Measurements from ENCODE around the gene NTNG1. TPM values are rescaled to one million over a fixed set of nuclear protein-coding genes. Genes with fewer than 3 reads are reported as not detected.

The NTNG1 gene
- total RNA-seq, 1 donor from 2014 or later: 0.83 TPM

- H3K36me3 Mint-ChIP-seq: no peaks in the 10 kb centered on the region
- TF ChIP-seq, protein P1, sequence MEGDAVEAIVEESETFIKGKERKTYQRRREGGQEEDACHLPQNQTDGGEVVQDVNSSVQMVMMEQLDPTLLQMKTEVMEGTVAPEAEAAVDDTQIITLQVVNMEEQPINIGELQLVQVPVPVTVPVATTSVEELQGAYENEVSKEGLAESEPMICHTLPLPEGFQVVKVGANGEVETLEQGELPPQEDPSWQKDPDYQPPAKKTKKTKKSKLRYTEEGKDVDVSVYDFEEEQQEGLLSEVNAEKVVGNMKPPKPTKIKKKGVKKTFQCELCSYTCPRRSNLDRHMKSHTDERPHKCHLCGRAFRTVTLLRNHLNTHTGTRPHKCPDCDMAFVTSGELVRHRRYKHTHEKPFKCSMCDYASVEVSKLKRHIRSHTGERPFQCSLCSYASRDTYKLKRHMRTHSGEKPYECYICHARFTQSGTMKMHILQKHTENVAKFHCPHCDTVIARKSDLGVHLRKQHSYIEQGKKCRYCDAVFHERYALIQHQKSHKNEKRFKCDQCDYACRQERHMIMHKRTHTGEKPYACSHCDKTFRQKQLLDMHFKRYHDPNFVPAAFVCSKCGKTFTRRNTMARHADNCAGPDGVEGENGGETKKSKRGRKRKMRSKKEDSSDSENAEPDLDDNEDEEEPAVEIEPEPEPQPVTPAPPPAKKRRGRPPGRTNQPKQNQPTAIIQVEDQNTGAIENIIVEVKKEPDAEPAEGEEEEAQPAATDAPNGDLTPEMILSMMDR (IDR thresholded peaks at IDR 0.05; ENCODE audit: unreplicated experiment): no peak
- no peak for DNase-seq (ENCODE audit: low spot score in 2 of 2, unreplicated experiment in 2 of 2)
- no peak overlapping the region for H3K4me3 Mint-ChIP-seq
- no peaks in the 10 kb centered on the region for H3K9me3 Mint-ChIP-seq
- no peaks in the 10 kb centered on the region for H3K27me3 Mint-ChIP-seq (ENCODE audit: low read depth)
- H3K4me1 Mint-ChIP-seq: peaks cover 3% of the 10 kb centered on the region
- H3K27ac Mint-ChIP-seq: no peak overlapping the region
Measured at GRCh38 chr1:107439567-107439966, 298.7 kb downstream of the NTNG1 start.

- Mint-ChIP-seq H3K36me3 (no peaks in the 10 kb centered on the region), H3K4me3 (no peak overlapping the region), H3K27ac (peak overlapping the region; percentile 4), H3K4me1 (peaks cover 10% of the 10 kb centered on the region), H3K27me3 (ENCODE audit: low read depth) (no peaks in the 10 kb centered on the region), H3K9me3 (no peaks in the 10 kb centered on the region)
- TF ChIP-seq, protein P1 (IDR thresholded peaks at IDR 0.05; ENCODE audit: unreplicated experiment): no peak
- no peak for DNase-seq (ENCODE audit: low spot score in 2 of 2, unreplicated experiment in 2 of 2)
Measured at GRCh38 chr1:107442551-107442950, 301.7 kb downstream of the NTNG1 start.

GRCh38 chr1:107443027-107443426 lies 302.2 kb downstream of the NTNG1 start:
- H3K27ac Mint-ChIP-seq: no peak overlapping the region
- peaks cover 10% of the 10 kb centered on the region for H3K4me1 Mint-ChIP-seq

DNA sequence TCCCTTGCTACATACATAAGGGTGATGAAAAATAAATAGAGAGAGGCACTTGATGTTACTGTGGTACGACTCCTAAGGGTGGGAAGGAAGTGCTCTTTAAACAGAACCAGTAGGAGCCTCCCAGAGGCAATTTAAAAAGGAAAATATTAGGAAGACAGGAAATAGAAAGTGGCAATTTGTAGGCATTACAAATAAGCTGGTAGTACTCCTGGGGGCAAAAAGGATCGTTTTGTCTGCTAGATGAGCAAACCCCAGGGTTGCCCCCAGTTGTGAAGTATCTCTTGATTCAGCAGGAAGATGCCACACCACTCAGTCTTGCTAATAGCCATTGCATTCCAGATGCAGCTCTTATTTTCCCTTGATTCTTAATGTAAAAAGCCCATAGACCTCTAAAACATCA lies 303.0 kb downstream of the NTNG1 start:
- H3K27me3 Mint-ChIP-seq (ENCODE audit: low read depth): no peaks in the 10 kb centered on the region
- no peak for DNase-seq (ENCODE audit: low spot score in 2 of 2, unreplicated experiment in 2 of 2)
- no peak overlapping the region for H3K27ac Mint-ChIP-seq
- H3K4me3 Mint-ChIP-seq: no peak overlapping the region
- H3K36me3 Mint-ChIP-seq: no peaks in the 10 kb centered on the region
- TF ChIP-seq, protein P1 (IDR thresholded peaks at IDR 0.05; ENCODE audit: unreplicated experiment): no peak
- no peaks in the 10 kb centered on the region for H3K9me3 Mint-ChIP-seq
- H3K4me1 Mint-ChIP-seq: peaks cover 10% of the 10 kb centered on the region

More at GRCh38 chr1:107443027-107443426, 302.2 kb downstream of the NTNG1 start:
- DNase-seq (ENCODE audit: low spot score in 2 of 2, unreplicated experiment in 2 of 2): no peak
- H3K4me3 Mint-ChIP-seq: no peak overlapping the region
- H3K9me3 Mint-ChIP-seq: no peaks in the 10 kb centered on the region
- TF ChIP-seq, protein P1 (IDR thresholded peaks at IDR 0.05; ENCODE audit: unreplicated experiment): no peak
- no peaks in the 10 kb centered on the region for H3K27me3 Mint-ChIP-seq (ENCODE audit: low read depth)
- H3K36me3 Mint-ChIP-seq: no peaks in the 10 kb centered on the region

GRCh38 chr1:107444302-107444701 lies 303.5 kb downstream of the NTNG1 start:
- H3K9me3 Mint-ChIP-seq: no peaks in the 10 kb centered on the region
- TF ChIP-seq, protein P1 (IDR thresholded peaks at IDR 0.05; ENCODE audit: unreplicated experiment): no peak
- no peaks in the 10 kb centered on the region for H3K27me3 Mint-ChIP-seq (ENCODE audit: low read depth)
- H3K4me3 Mint-ChIP-seq: no peak overlapping the region
- H3K4me1 Mint-ChIP-seq: peaks cover 14% of the 10 kb centered on the region
- no peaks in the 10 kb centered on the region for H3K36me3 Mint-ChIP-seq
- no peak for DNase-seq (ENCODE audit: low spot score in 2 of 2, unreplicated experiment in 2 of 2)
- H3K27ac Mint-ChIP-seq: no peak overlapping the region

DNA sequence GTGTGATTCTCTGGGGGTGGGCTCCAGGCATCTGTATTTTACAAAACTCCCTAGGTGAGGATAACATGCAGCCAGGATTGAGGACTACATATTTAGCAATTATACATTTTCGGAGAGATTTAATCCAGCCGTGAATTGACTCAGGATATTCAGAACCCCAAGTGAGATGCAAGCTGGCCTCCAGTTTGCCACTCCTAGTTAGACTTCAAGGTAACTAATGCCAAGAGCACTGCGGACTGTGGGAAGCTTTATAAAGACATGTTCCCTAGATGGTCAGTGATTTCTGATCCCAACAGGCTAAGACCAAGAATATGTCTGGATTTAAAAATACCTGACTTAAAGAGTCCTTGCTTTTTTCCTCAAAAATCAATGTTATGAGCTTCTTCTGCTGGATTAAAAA lies 308.5 kb downstream of the NTNG1 start:
- Mint-ChIP-seq H3K4me1 (peaks cover 11% of the 10 kb centered on the region), H3K27ac (no peak overlapping the region), H3K27me3 (ENCODE audit: low read depth) (no peaks in the 10 kb centered on the region), H3K4me3 (no peak overlapping the region), H3K36me3 (no peaks in the 10 kb centered on the region), H3K9me3 (peaks cover 8% of the 10 kb centered on the region)
- TF ChIP-seq, protein P1 (IDR thresholded peaks at IDR 0.05; ENCODE audit: unreplicated experiment): no peak
- DNase-seq (ENCODE audit: low spot score in 2 of 2, unreplicated experiment in 2 of 2): no peak
